GM18519 (cell line): ENCODE measurements around the gene CRTAC1.

ENCODE experiments used
- ATAC-seq: cut with Tn5 transposase; IDR thresholded peaks from one replicate; pipeline ENCODE4 v1.9.1; 2021; ENCODE audit warnings: mild to moderate bottlenecking, moderate library complexity; ENCODE audit not compliant: unreplicated experiment, low FRiP score

CRTAC1 gene

DNA sequence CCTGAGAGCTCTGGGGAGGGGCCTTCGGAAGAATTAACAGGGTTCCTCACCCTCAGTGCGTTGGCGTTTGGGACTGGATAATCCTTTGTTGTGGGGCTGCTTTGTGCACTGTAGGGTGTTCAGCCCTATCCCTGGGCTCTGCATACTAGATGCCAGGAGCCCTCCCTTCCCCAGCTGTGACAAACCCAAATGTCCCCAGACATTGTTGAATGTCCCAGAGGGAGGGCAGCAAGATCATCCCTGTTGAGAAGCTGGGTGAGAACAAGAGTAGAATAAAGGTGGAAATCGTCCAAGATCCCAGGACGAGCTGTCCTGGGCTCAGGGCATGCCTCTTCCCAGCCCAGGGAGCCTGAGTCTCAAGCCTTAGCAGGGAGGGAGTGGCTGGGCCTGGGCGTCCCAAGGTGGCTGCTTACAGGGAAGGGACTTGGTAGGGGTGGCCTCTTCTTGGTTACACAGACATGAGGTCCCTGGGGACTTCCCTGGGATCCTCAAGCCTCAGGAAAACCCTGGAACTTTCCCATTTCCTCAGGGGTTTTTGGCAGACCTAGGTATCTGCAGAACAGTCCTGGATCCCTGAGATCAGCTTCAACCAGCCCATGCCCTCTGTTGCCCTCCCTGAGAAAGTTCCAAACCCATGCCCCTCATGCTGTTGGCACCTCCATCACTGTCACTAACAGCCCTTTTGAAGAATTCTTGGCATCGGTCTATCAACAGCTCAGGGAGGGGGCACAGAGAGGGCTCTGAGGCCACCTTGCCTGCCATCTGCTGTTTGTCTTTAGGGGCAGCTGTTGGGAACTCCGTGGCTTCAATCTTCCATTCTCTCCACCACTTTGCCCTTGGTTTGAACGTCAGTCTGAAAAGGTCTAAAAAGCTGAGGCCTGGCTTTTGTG, 127.0 kb downstream of the CRTAC1 start:
- no peak for ATAC-seq

DNA sequence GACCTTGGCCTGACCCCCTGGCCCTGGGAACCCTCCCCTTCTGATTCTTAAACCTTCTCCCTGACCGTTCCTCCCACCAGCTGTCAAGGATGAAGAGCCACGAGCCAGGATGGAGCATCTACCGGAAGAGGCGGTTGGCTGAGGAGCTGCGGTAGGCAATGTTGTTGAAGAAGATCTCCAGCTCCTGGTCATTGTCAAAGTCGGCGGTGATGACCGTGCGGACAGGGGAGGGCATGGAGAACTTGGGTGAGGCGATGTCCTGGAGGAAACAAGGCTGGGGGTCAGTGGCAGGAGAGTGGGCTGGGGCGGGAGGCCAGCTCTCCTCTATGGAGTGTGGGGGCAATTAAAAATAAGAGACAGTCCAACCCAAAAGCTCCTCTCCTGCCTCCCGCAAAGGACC, 129.0 kb downstream of the CRTAC1 start:
- ATAC-seq, result no peak

DNA sequence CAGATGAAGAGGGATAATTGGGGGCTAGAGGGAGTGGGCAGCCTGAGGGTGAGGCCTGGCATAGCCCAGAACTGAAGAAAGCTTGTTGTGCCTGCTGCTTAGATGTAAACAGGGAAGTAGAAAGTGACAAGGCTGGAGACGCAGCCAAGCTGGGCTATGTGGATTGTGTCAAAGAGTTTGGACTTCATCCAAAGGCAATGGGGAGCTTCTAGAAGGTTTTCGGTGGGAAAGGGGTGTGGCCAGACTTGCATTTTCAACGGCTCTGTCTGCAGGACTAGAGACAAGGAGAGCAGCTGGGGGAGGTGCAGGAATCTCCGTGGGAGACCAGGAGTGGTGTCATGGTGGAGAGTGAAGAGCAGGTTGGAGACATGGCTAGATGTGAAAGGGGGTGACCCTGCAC, 132.0 kb downstream of the CRTAC1 start:
- ATAC-seq, result no peak

DNA sequence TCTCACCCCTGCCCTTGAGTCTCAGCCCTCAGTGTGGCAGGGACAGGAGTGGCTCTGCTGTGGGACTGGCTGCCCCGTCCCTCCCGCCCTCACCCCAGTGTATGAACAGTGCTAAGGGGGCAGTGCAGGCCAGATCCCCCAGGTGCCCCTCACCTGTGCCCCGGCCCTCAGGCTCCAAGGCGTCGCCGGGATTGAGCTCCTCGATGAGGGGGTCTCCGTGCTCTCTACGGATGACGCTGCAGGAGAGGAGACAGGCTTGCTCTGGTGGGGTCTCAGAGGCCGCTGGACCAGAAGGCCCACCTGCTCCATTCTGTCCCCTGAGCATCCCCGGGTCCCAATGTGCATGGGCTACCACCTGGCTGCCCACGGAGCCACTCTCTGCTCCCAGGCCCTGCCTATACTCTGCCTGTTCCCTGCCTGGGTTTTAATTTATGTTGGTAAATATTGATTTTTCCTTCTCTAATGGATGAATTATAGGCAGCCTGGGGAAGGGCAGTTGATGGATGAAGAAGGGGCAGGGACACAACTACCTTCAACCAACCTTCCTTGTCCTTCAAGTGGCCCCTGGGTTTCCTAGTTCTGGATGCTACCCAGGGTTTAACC, 133.6 kb downstream of the CRTAC1 start:
- no peak for ATAC-seq

DNA sequence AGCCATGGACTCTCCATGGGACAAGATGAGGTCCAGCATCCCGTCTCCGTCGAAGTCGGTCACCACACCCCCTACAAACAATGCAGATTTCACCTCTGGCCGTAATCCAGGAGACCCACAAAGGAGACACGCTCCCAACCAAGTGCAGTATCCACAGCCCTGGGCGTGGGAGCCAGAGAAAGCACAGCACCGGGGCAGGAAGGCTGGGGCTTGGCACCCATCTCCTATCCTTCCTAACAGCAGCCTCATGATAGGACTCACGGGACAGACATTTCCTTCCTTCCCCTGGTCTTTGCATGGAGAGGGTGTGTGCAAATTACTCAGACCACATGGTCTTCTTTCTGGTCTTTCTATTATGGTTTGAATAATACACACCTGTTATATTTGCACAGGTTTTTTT, 134.5 kb downstream of the CRTAC1 start:
- no peak for ATAC-seq

DNA sequence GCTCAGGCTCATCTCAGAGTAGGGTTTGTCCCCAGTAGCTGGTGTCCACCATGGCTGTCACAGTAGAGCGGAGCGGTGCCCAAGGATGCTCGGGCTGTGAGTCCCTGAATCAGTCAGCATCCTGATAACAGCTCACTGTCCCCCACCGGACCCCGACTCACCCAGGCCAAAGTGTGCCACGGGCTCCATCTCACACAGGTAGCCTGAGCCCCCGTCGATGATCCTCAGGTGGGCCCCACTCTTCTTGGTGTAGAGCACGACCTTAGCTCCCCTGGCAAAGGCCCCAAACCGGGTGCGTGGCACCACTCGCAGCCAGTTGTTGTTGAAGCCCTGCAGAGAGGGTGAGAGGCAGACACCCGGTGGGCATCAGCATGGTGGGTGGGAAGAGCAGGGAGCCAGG, 135.3 kb downstream of the CRTAC1 start:
- ATAC-seq, result no peak

DNA sequence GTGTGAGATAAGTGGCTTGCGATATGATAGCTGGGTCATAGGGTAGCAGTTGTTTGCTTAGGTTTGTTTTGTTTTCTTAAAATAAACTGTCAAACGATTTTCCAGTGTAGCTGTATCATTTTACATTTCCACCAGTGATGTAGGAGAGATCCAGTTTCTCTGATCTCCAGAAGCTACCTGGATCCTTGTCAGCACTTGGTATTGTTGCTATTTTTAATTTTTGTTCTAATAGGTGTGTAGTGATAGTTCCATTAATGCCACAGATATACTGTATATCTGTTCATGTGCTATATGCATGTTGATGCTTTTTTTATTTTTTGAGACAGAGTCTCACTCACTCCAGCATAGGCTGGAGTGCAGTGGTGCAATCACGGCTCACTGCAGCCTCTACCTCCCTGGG, 136.3 kb downstream of the CRTAC1 start:
- no peak for ATAC-seq

DNA sequence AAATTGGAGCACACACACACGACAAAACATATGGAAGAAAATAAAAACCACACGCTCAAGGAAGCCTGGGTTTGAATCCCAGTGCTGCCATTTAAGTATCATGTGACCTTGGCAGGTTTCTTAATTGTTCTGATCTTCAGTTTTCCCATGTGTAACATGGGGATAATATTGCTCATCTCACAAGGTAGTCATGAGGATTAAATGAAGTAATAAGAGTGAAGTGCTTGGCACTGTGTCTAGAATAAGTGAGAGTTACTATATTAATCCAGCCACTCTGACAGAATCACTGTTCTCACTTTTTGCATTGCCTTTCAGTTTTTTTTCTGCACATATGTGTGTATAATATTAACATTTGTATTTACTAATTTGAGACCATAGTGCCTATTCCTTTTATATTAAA, 137.5 kb downstream of the CRTAC1 start:
- ATAC-seq, result no peak

DNA sequence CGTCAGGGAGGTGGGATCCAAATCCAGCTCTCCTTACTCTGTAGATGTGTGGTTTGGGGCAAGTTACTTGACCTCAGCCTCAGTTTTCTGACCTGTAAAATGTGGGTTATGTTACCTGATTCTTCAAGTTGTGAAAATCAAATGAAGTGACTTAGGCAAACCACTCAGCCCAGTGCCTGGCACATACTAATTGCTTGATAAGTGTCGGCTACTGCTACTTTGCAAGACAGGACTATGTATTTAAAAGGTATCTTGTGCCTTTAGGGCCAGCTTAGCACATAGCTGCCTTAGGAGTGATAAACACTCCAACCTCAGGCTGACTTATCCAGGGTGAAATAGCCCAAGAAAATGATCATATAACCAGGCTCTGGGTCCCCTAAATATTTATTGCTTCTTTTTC, 137.9 kb downstream of the CRTAC1 start:
- no peak for ATAC-seq

DNA sequence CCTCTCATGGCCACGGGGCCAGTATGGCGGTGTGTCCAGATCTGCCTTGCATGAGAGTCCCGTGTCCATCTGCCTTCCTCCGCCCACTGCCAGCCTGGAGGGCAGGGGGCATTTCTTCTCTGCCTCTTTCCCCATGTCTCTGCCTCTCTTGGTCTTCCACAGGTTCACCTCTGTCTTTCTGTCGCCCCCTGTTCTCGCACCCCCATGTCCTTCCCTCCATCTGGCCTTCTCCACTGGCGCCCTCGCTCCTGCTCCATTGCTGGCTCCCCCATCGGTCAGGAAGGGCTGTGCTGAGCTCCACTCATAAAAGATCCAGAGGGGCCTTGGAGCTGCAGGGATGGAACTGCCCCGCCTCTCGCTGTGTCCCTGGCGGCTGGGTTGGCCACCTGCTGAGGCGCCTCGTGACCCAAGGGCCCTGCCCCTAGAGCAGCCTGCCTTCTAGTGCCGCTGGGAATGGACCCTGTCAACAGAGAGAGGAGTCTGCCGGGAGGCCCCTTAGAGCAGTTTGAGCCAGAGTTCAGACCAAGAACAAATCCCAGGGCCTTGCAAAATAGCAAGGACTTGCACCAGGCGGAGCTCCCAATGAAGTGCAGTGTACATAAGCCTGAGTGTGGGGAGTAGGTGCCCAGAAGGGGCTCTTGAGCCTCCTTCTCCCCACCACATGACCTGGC, 138.8 kb downstream of the CRTAC1 start:
- ATAC-seq, result no peak

DNA sequence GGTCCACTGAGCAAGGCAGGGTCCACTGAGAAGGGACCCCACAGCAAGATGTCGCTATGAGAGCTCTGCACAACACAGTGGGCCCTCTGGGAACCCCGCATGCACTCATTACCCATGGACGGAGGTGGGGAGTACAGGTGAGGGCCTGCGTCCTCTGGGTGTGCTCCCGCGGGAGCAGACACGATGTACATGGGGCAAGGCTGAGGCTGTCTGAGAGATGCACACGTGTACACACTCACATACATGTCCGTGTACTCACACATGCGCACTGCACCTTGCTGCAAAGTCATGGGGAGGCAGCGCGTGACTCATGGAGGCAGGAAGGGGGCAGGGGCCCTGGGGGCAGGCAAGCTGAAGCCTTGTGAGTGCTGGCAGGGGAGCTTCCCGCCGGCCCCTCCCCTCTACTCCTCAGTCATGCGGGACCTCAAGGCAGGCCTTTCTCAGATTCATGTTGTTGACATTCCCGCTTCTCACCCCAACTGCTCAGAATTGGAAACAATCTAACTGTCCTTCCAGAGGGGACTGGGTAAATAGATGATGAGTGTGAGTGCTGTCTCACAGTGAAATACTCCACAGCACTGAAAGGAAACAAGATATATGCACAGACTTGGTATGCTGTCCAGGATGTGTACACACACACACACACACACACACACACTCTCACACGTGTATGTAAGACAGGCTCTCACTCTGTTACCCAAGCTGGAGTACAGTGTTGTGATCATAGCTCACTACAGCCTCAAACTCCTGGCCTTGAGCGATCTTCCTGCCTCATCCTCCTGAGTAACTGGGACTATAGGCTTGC, 140.8 kb downstream of the CRTAC1 start:
- ATAC-seq, result no peak

DNA sequence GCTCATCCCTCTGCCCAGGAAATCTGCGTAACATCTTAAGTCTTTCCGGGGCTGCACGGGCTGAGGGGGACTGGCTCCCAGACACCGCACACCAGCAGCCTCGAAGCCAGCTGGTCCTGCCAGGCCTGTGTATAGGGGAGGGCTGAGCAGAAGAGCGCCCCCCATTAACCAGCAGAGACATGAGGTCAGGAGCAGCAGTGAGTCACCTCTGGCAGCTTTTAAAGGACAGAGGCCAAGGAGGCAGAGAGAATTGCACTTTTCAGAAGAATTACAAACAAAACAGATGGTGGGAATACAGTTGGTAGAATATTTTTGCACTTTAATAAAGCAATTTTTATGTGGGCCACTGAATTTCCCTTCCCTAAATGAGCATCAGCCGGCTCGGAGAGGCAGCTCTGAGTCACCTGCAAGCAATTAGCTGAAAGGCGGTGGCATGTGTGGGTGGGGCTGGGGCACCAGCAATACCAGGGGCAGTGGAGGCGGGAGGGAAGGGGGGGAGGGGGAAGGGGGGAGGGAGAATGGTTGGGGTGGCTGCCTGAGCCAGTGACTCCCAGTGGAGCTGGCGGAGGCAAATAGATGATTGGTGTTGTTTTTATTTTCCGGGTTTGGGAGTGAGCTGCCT, 141.7 kb downstream of the CRTAC1 start:
- ATAC-seq, result no peak

DNA sequence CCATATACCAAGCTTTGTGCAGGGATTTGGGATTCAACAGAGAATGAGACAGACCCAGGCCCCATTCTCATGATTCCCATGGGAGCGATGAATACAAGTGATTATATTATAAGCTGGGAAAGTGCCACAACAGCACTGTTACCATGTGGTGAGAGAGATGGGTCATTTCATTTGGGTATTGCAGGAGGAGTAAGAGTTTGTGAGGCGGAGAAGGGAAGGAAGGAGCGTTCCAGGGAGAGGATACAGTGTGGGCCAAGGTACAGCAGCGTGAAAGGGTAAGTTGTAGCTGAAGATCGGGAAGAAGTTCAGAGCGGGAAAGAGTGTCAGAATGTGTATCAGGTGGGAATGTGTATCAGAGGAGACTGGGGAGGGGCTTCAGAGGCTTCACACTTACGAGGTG, 142.3 kb downstream of the CRTAC1 start:
- ATAC-seq, result no peak

DNA sequence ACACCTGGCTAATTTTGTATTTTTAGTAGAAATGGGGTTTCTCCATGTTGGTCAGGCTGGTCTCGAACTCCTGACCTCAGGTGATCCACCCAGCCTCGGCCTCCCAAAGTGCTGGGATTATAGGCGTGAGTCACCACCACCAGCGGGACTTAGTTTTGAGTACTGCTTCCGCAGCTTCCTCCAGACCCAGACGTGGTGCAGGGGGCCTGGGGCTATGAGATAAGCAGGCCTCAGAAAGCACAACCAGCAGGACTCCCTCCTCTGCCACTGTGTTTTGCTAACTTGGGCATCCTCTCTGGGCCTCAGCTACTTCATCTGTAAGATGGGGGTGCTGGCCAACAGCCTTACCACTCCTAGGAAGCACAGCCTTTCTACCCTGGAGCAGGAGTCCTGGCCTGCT, 143.0 kb downstream of the CRTAC1 start:
- no peak for ATAC-seq

DNA sequence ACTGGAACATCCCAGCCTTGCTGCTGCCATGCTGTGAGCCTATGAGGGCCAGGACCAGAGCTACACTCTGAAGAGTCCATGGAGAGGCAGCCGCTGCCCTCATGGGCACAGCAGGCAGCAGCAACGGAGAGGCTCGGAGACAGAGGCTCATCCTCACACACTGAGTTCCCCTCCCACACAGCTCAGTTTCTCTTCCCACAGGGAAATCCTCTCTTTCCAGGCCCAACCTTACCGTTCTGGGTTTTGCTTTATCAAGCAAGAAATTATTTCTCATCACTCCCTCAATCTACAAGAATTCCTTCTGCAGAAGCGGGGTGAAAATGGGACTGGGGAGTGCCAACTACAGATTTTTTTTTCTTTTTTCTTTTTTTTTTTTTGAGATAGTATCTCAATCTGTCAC, 144.1 kb downstream of the CRTAC1 start:
- ATAC-seq, result no peak

DNA sequence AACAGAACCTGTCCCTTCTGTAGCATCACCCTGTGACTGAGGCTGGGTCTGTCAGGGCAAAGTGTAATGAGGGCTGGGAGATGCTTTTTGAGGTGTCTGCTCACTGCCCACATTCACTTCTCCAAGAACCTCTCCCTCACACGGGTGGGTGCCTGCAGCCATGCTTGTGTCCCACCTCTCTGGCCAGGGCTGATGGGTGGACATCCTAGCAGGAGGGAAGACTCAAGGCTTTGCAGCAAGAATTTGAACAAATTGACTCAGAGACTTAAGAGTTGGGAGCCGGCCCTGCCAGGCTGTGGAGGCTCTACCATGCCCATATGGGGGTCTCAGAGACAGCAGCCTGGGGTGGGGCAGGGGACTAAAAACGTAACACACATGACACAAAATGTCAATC, 147.3 kb downstream of the CRTAC1 start:
- ATAC-seq, result no peak

DNA sequence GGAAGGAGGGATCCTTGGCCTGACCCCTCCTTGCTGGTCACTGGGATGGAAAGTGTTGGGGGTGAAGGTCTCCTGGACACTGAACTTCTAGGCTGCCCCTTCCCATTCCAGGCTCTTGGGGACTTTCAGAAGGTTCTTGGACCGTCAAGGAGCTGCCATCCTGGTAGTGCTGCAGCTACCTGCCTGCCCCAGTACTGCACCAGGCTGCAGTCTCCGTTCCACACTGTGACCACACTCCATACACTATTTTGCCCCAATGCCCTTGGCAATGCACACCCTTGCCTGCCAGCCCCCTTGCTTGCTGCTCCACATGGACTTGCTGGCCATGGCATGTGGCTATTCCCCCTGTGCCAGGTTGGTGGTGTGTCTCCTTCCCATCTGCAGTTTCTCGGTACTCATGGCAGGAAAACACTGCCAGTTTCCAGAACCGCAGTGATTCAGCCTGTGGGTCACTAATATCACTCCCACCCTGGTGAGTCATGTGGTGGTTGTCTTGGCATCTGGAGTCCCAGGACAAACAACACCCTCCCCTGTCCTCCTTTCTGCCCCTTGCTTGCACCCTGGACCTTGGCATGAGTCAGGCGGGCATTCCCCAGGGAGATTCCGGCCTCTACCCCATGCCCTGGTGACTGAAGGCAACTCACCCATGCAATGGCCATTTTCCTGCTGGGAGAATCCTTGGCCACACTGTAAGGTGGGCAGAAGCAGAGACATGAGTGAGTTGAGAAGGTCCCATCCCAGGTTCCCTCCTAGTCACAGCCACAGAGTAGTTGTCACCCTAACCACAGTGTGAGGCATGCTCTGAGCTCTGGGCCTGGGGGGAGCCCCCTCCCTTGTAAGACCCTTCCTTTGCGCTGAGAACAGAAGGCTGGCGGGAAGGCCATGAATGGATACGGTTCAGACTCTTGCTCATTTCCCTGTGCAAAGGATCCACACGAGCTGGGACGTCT, 148.0 kb downstream of the CRTAC1 start:
- ATAC-seq, result no peak

DNA sequence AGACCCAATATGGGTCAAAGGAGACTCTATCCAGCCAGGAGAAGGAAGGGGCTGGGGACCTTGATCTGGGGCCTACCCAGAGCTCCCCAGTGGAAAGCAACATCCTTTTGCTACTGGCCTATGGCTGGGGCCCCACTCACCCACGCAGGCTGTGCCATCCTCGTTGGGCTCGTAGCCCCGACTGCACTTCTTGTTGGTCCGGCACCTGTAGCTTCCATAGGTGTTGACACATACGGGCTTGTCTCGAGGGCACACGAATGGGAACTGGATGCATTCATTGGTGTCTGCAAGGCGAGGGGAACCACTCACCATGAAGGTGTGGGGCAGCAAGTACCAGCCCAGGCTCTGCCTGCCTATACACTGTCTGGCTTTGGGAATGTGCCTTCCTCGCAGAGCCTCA, 150.3 kb downstream of the CRTAC1 start:
- no peak for ATAC-seq

DNA sequence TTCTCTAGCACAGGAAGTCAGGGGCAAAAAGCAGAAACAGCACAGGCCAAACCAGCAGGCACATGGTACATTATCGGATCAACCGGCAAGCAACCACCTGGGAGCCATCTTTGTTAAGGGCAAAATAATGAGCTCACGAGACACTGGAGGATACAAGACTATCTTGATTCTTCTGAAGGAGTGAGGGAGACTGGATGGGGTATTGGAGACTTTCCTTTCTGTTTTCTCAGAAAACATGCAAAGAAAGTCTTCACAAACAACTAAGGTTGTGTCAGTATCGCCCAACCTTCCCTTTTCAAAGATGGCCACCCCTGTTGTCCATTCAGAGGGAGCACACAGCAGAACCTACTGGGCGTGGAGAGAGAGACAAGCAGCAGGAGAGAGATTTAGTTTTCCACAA, 151.2 kb downstream of the CRTAC1 start:
- no peak for ATAC-seq
